Natural killer cell treated with Interleukin-12 subunit alpha and Interleukin-12 subunit beta and Interleukin-15 and Interleukin-18, amount 100 ng/mL, for 72 hours (primary cell): Measurements from ENCODE around the gene RFX4. TPM values are rescaled to one million over a fixed set of nuclear protein-coding genes. Genes with fewer than 3 reads are reported as not detected.

Experiments used
- ATAC-seq, 2 donors: fragments of 150-1000 bp; cut with Tn5 transposase in 1 of 2; sonication (Bioruptor Pico), chemical (Tn5 transposase) in 1 of 2; 2 replicates each; pipeline ENCODE4 v1.10.0; 2021
- DNase-seq: peaks from one replicate; pipeline ENCODE4 v3.0.0; 2022; ENCODE audit warnings: low spot score
- H3K27ac Mint-ChIP-seq, 2 donors: 1 replicate in 1 of 2; 2 replicates in 1 of 2; pipeline ENCODE4 v1.8.0; 2022; ENCODE audit warnings: mixed read lengths in 2 of 2, mild to moderate bottlenecking in 1 of 2, moderate library complexity in 1 of 2
- H3K27me3 Mint-ChIP-seq, 2 donors: 1 replicate in 1 of 2; 2 replicates in 1 of 2; pipeline ENCODE4 v1.8.0; 2022; ENCODE audit warnings: mixed read lengths in 2 of 2
- H3K36me3 Mint-ChIP-seq: one replicate; pipeline ENCODE4 v1.8.0; 2022; ENCODE audit warnings: mixed read lengths
- H3K4me1 Mint-ChIP-seq, 2 donors: 1 replicate in 1 of 2; 2 replicates in 1 of 2; pipeline ENCODE4 v1.8.0; 2022; ENCODE audit warnings: low read depth in 2 of 2, mixed read lengths in 2 of 2, mild to moderate bottlenecking in 1 of 2
- H3K4me3 Mint-ChIP-seq: one replicate; pipeline ENCODE4 v1.8.0; 2022; ENCODE audit warnings: mixed read lengths
- H3K9me3 Mint-ChIP-seq: 2 replicates; pipeline ENCODE4 v1.8.0; 2022; ENCODE audit warnings: mixed read lengths
- total RNA-seq, 2 donors: library from RNA; stranded (reverse); gene quantifications; one replicate each; pipeline ENCODE4 v1.2.3, GENCODE V29; 2022

Gene RFX4
- total RNA-seq, 2 donors from 2014 or later, result not detected

DNA sequence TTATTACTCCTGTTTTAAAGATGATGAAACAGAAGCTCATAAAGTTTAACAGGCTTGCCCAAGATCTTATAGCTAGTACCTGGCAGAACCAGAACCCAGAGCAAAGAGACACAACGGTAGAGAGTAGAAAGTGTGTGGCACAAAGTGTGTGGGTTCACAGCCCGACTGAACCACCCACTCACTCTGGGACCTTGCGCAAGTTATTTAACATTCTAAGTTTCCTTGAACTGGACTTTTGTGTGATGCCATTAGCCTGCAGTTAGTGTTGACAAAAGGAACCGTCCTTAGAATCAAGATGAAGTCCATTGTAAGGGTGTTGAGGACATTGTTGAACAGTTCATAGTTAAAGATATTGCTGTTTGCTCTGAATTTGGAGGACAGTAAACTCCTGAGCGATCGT is 161.8 kb downstream of the RFX4 start:
- H3K36me3 Mint-ChIP-seq, result no peaks in the 10 kb centered on the region

DNA sequence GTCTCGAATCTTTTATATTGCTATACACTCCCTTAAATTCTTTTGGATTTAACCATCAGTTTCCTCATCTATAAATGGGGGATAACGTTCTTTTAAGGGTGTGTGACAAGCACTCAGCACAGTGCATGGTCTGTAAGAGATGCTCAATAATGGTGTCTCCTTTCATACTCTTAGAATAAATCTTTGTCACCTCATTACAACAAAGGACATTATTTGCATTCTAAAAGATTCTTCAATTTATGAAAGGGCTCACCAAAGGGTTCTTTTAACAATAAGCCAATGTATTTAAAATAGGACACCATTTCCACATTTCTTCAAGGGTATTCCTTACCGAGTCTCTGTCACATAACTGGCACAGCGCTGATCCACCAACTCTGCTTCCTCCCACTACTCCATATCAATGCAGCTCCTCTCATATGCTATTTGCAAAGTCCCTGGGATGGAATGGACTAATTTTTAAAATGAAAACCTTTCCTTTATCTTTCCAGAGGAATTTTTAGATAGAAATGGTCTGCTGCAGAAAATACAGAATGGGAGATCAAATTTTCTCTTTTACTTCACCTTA is 162.5 kb downstream of the RFX4 start:
- Mint-ChIP-seq H3K9me3 (no peaks in the 10 kb centered on the region), H3K27me3 (peaks cover 6 to 19% of the 10 kb centered on the region in 2 donors), H3K27ac (no peak overlapping the region), H3K36me3 (no peaks in the 10 kb centered on the region), H3K4me1 (peaks cover 16% of the 10 kb centered on the region in 2 donors), H3K4me3 (no peak overlapping the region)
- ATAC-seq (no peak), DNase-seq (no peak)

More for the DNA sequence above, 161.8 kb downstream of the RFX4 start:
- Mint-ChIP-seq H3K4me1 (peaks cover 16% of the 10 kb centered on the region in 2 donors), H3K4me3 (no peak overlapping the region), H3K27me3 (peaks cover 6 to 19% of the 10 kb centered on the region in 2 donors), H3K27ac (no peak overlapping the region), H3K9me3 (no peaks in the 10 kb centered on the region)
- DNase-seq (no peak), ATAC-seq (no peak)

DNA sequence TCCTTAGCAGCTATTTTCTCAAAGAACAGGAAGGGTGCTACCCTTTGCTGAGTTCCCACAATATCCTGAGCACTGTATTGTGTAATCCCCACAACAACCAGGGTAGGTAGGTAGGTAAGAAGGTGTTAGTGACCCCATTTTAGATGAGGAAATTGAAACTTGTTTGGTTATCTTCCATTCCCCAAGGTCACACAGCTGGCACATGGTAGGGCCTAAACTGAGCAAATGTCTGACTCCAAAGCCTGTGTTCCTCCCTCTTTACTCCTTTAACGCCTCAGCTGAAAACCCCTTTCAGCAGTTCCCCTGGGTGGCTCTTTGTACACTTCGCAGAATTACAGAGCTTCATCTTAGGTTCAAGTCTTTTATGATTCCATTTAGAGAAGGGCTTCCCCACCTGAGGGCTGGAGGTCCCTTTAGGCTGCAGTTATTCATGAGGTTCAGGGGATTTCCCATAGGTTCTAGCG is 165.2 kb downstream of the RFX4 start:
- Mint-ChIP-seq H3K36me3 (no peaks in the 10 kb centered on the region), H3K4me1 (peaks cover 16% of the 10 kb centered on the region in 2 donors), H3K9me3 (no peaks in the 10 kb centered on the region), H3K27me3 (peaks cover 3 to 14% of the 10 kb centered on the region in 2 donors), H3K4me3 (peak overlapping the region; percentile 23), H3K27ac (peak overlapping the region; percentile 53 to 57)
- DNase-seq (no peak), ATAC-seq (peak; percentile 45 to 65)

DNA sequence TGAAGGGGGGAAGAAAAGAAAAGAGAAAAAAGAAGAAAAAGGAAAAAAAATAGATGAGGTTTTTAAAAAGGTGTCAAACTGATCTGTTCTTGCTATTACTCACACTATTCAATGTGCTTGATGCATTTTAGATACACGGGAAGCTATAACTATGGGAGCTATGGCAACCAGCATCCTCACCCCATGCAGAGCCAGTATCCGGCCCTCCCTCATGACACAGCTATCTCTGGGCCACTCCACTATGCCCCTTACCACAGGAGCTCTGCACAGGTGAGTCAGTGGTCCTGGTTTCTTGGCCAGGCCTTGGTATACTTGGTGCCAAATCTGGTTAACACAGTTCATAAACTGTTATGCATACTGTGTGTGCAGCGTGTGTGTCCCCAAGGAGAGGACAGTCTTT is 167.7 kb downstream of the RFX4 start:
- H3K27ac Mint-ChIP-seq, result peak overlapping the region; percentile 28 to 43
- H3K36me3 Mint-ChIP-seq, result no peaks in the 10 kb centered on the region
- DNase-seq (no peak), ATAC-seq (peak; percentile 49 to 81)
- H3K4me3 Mint-ChIP-seq, result peak overlapping the region; percentile 6
- no peaks in the 10 kb centered on the region for H3K9me3 Mint-ChIP-seq
- H3K27me3 Mint-ChIP-seq, result no peaks in the 10 kb centered on the region
- H3K4me1 Mint-ChIP-seq, result peaks cover 19 to 22% of the 10 kb centered on the region in 2 donors

DNA sequence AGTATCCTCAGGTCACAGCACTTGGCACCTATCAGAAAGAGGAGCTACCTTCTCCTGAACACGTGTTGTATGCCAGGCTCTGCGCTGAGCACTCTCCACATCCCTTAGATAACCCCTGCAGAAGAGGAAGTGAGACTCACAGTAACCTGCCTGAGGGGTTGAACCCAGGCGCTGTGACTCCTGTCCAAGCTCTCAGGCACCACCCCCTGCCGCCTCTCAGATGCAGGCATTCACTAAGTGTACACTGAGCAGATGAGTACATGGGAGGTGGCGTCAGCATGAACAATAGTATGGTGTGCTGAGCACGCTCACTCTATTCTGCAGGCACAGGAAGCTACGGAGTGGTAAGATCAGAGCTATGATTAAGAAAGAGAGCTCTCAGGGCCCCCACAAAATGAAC is 170.7 kb downstream of the RFX4 start:
- Mint-ChIP-seq H3K9me3 (no peaks in the 10 kb centered on the region), H3K27ac (peak overlapping the region in 1 of 2 donors; percentile 18), H3K27me3 (no peaks in the 10 kb centered on the region), H3K4me1 (peaks cover 3 to 6% of the 10 kb centered on the region in 2 donors), H3K4me3 (no peak overlapping the region), H3K36me3 (no peaks in the 10 kb centered on the region)
- ATAC-seq (peak; percentile 61 to 81), DNase-seq (no peak)

DNA sequence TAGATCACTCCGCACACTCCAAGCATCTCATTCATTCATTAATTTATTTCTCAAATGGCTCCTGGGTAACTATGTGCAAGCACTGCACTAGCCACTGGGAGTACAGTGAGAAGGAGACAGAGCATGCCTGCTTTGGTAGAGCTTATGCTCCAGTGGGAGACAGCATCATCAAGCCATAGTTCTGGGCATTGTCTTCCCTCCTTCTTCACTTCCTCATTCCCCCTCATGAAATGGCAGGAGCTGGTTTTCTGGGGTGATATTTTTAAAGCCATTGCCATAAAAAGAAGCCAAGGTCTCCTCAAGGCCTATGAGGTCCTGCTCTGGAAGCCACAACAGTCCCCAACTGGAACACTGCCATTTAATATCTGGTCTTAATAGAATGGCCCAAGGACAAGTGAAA is 171.5 kb downstream of the RFX4 start:
- Mint-ChIP-seq H3K27me3 (no peaks in the 10 kb centered on the region), H3K36me3 (no peaks in the 10 kb centered on the region), H3K4me1 (peaks cover 3 to 6% of the 10 kb centered on the region in 2 donors), H3K4me3 (no peak overlapping the region), H3K27ac (no peak overlapping the region), H3K9me3 (no peaks in the 10 kb centered on the region)
- DNase-seq, result no peak
- no peak for ATAC-seq

DNA sequence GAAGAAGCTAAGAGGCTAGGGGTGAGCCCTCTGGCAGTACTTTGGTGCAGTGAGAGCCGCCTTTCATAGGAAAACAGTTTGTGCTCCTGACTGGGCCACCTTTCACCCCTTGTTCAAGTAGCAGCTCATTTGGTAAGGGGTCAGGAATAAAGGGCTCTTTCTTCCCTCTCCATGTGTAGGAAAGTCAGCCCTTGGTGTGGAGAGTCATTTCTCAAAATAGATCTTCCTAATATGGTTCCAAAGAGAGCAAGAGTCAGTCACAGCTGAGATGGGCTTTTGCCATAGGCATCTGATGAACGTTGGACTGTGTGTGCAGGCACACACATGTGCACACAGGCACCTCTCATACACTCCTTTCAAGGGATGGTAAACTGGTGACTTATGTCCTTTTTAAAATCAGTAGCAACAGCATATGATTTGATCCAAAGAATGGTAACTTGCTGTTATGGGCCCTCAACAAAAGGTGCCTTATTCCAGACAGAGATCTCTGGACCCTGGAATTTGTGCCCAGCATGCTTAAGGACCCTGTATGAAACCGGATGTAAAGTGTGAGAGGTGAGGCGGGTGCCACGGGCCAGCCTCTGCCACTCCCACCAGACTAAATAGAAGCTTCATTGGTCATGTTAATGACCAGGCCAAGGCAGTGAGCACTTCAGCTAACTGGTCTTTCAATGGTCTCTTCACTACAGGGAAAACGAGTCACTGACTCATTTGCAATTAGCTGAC is 175.0 kb downstream of the RFX4 start:
- DNase-seq (no peak), ATAC-seq (no peak)
- Mint-ChIP-seq H3K27me3 (no peaks in the 10 kb centered on the region), H3K36me3 (no peaks in the 10 kb centered on the region), H3K9me3 (no peaks in the 10 kb centered on the region), H3K4me1 (peaks cover 12 to 14% of the 10 kb centered on the region in 2 donors), H3K4me3 (no peak overlapping the region), H3K27ac (no peak overlapping the region)

DNA sequence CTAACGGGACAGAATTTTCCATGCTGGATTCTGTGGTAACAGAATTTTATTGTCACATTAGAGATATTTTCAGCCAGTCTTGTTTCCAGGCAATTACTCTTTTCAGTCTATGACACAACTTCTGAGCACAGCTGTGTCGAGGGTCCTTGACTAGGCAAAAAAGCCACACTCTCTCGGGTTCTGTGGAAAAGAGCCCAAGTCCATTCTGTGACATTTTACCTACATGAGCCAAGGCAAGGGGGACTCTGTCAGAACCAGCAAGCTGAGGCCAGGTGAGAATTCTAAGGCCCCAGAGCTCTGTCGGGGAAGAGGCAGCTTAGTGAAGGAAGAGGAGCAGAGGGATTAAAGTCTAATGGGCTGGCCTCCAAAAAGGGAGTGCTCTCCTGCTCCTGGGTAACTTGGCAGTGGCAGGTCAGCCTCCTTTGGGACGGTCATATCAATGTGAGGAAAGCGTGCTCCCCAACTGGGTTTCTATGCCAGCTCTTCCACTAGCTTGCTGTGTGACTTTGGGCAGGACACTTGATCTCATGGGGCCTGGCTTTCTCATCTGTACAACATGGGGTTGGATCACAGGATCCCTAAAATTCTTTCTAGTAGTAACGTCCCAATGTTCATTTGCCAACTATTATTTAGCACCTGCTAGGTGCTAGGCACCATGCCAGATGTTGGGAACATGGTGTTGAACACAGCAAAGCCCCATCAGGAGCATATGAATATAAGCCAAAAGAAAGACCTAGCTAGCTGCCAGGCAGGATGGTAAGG is 175.7 kb downstream of the RFX4 start:
- H3K27ac Mint-ChIP-seq, result no peak overlapping the region
- H3K4me3 Mint-ChIP-seq, result no peak overlapping the region
- no peaks in the 10 kb centered on the region for H3K27me3 Mint-ChIP-seq
- DNase-seq (no peak), ATAC-seq (no peak)
- no peaks in the 10 kb centered on the region for H3K9me3 Mint-ChIP-seq
- H3K4me1 Mint-ChIP-seq, result peaks cover 9 to 11% of the 10 kb centered on the region in 2 donors
- no peaks in the 10 kb centered on the region for H3K36me3 Mint-ChIP-seq

DNA sequence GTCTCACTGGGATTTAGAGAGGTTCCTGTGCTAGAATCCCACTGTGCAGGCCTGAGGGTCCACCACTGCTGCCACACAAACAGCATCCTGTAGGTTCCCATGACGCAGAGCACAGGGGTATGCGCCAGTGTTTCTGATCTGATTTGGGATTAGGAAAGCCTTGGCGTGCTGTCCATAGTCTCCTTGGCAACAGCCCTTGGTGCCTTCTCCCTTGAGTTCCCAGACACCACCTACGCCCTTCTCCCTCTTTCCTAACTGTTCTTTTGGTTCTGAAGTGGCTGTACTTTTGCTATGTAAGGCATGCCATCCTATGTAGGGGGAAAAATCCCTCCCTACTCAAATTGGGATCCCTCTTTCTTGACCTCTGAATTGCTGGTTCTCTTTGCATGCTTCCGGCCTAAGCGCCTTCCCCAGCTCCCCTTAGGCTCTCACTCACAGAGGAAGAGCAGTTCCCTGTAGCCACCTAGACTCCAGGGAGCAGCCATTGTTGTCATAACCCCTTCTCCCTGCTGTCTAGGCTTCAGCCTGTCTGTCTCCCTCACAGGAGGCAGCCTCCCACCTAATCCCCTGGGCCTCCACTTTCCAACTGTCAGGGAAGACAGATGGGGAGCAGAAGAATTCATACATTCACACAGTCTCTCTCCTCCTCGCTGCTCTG is 176.9 kb downstream of the RFX4 start:
- ATAC-seq (no peak), DNase-seq (no peak)
- Mint-ChIP-seq H3K4me3 (peak overlapping the region; percentile 5), H3K27ac (peak overlapping the region; percentile 38 to 54), H3K9me3 (no peaks in the 10 kb centered on the region), H3K36me3 (no peaks in the 10 kb centered on the region), H3K4me1 (peaks cover 9% of the 10 kb centered on the region in 2 donors), H3K27me3 (peaks cover 0 to 2% of the 10 kb centered on the region in 2 donors)

DNA sequence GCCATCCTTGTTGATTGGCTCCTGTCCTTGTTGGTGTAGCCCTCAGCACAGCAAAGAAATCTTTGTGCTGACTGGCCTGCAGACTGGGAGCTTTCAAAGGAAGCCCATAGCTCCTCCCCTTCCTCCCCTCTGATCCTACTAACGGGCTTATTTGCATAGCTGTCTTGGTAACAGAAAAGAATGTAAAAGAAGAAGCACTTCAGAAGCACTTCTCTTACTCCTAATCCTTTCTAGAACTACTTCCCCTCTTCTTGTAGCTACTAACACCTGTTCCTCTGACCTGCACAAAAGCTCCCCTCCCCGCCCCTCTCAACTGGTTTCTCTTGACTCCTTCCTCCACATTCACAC is 177.4 kb downstream of the RFX4 start:
- ATAC-seq (peak in 1 of 2 donors; percentile 56), DNase-seq (no peak)
- Mint-ChIP-seq H3K4me3 (peak overlapping the region; percentile 5), H3K36me3 (no peaks in the 10 kb centered on the region), H3K27ac (peak overlapping the region; percentile 38 to 54), H3K27me3 (peaks cover 0 to 3% of the 10 kb centered on the region in 2 donors), H3K4me1 (peaks cover 9% of the 10 kb centered on the region in 2 donors), H3K9me3 (no peaks in the 10 kb centered on the region)

DNA sequence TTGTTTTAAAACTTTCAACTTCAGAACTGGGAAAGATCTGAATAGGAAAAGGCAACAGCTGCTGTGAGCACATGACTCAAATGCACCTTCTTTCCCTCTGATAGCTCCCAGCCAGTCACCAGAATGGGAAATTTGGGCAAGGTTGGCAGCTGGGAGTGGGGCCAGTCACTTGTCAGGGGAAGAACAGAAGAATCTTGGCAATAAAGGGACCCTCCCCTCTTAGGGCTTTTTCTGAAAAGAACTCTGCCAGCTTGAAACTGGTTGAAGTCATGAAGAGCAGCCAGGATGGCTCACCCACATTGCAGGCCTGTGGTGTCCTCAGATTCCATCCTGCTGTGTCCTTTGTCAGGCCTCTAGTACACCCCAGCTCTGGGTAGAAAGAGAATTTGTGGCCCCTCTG is 181.4 kb downstream of the RFX4 start:
- Mint-ChIP-seq H3K4me3 (no peak overlapping the region), H3K4me1 (peaks cover 9% of the 10 kb centered on the region in 2 donors), H3K9me3 (no peaks in the 10 kb centered on the region), H3K36me3 (no peaks in the 10 kb centered on the region), H3K27ac (no peak overlapping the region), H3K27me3 (peaks cover 14 to 26% of the 10 kb centered on the region in 2 donors)
- DNase-seq, result no peak
- ATAC-seq, result no peak

DNA sequence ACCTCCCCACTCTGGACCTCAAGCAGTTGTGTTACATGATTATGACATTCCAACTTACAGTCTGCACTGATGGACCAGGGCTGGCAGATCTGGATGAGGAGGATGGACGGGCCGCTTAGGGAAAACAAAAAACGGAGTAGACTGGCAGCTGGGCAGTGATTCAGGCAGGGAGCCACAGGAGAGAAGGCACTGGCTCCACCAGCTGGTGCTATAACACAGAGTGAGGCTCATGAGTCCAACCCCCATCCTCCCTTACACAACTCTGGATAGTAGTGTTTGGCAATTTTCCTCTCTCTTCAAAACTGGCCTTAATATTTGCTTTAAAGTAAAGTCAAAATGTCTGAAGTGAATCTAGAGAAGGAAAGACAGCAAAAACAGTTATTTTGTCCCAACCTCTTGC is 181.9 kb downstream of the RFX4 start:
- H3K36me3 Mint-ChIP-seq, result no peaks in the 10 kb centered on the region
- peaks cover 19 to 31% of the 10 kb centered on the region in 2 donors for H3K27me3 Mint-ChIP-seq
- H3K4me3 Mint-ChIP-seq, result no peak overlapping the region
- DNase-seq (no peak), ATAC-seq (no peak)
- H3K9me3 Mint-ChIP-seq, result no peaks in the 10 kb centered on the region
- H3K27ac Mint-ChIP-seq, result no peak overlapping the region
- peaks cover 7 to 8% of the 10 kb centered on the region in 2 donors for H3K4me1 Mint-ChIP-seq

DNA sequence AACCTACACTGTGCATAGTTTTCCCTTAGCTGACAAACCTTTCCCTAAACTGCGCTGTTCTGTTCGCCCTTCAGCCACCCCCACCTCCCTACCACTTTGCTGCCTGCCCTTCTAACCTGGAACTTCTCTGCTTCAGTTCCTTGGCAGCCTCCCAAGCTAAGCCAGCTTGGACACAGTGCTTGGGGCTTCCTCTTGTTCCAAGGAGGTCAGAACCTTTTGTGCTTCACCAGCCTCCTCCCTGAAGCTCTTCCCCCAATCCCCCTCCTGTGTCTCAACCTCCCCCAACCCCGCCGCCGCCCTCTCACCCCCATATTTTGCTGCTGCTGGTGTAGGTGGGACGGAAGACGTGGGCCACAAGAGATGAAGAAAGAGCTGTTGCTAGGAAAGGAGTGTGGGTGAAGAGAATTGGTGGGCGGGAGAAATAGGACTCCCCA is 183.6 kb downstream of the RFX4 start:
- H3K9me3 Mint-ChIP-seq, result no peaks in the 10 kb centered on the region
- peaks cover 20 to 35% of the 10 kb centered on the region in 2 donors for H3K27me3 Mint-ChIP-seq
- H3K36me3 Mint-ChIP-seq, result no peaks in the 10 kb centered on the region
- no peak overlapping the region for H3K27ac Mint-ChIP-seq
- H3K4me1 Mint-ChIP-seq, result no peaks in the 10 kb centered on the region
- no peak for ATAC-seq
- no peak for DNase-seq
- H3K4me3 Mint-ChIP-seq, result no peak overlapping the region
